IPS DF 19.7 (cell line): ENCODE results near the gene SIRT5.

ENCODE experiments used
- DNase-seq: peaks from one replicate; pipeline ENCODE4 v3.0.0-alpha.2; 2013; ENCODE audit warnings: low read depth, low spot score

Gene SIRT5

DNA sequence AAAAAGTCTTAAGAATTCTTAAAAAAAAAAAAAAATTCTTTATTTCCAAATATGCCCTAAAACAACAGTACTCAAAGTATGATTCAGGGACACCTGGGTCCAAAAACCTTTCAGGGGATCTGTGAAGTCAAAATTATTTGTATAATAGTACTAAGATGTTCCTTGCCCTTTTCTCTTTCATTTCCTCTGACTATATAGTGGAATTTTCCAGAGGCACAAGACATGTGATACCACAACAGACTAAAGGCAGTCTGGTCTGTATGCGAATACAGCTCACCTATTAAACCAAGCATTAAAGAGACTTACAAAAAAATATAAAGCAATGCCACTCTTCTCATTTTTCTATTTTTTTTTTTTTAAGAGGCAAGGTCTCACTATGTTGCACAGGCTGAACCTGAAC is 56.1 kb downstream of the SIRT5 start:
- DNase-seq, result no peak

DNA sequence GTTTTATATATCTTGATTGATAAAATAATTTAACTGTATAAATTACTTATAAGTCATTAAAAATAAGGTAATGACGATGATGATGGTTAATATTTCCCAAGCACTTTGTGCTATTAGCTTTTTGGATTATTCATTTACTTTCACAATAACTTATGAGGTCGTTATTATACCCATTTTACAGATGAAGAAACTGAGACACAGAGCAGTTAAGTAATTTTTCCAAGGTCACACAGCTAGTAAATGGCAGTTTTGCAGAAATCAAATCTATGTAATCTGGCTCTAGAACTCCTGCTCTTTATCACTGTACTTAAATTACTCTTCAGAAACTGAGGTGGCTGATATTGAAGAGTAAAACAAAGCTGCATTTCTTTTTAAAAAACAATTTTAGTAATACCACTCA is 58.9 kb downstream of the SIRT5 start:
- no peak for DNase-seq

DNA sequence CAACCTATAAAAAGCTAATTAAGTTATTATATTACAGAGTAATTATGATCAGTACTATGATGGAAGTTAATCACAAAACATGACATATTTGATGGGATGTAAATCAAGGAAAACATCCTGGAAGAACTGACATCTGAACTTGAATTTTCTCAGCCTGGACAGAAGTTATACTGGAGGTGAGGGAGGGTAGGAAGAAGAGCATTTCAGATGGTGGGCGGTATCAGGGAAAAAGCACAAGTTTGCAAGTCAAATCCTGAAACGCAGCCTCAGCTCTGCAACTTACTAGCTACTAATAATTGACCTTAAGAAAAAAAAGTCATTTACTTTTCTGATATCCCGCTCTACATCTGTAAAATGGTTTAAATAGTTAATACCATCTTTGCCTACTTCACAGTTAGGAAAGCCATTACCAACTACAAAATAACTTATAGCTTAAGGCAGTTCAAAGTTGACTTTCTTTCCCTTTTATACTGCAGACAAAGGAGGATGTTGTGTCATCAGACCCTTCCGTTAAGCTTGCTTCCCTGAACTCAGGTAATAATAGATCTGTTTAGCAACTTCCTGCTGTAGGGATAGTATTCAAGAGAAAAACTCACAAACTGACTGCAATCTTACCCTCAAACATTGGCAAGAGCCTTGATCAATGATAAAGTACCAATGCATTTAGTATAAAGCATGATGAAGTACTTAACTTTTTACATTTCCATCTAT is 61.7 kb downstream of the SIRT5 start:
- DNase-seq, result no peak

- no peak for DNase-seq
Observed at GRCh38 chr6:13638014-13638413, 63.6 kb downstream of the SIRT5 start.

DNA sequence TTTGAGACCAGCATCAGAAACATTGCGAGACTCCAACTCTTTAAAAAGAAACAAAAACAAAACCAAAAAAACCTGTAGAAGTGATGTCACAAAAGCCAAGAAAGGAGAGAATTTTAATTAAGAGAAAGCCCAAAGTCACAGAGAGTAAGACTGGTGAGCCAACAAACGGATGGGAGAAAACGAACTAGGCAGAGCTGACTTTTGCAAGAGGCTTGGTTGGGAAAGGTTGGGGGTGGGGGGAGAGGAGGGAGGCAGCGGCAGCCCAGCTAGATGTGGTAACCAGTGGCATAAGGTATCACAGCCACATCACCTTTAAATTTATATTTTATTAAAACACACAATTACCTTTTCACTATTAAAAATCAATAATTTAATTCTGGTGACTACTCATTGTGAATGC is 64.2 kb downstream of the SIRT5 start:
- DNase-seq, result no peak

GRCh38 chr6:13641315-13641714 is 66.9 kb downstream of the SIRT5 start:
- no peak for DNase-seq

DNA sequence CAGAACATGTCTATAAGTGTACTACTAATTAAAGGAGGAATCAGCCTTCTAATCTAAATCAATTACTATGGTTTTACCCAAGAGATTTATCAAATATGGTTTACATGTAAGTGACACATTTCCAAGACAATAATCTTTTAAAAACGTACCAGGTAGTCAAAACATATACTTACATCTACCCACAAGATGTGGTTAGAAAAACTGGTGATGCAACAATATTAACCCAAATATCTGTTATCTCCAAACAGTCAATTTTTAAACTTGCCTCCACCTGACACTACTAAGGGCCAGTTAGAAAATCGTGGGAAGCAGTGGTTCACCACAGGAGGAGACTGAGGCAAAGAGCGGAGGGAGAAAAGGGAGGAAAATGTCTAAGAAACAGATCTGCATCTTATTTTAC is 68.7 kb downstream of the SIRT5 start:
- DNase-seq, result no peak

- DNase-seq, result no peak
Observed at GRCh38 chr6:13648850-13649249, 74.4 kb downstream of the SIRT5 start.

- DNase-seq, result no peak
Observed at GRCh38 chr6:13649393-13649792, 75.0 kb downstream of the SIRT5 start.

DNA sequence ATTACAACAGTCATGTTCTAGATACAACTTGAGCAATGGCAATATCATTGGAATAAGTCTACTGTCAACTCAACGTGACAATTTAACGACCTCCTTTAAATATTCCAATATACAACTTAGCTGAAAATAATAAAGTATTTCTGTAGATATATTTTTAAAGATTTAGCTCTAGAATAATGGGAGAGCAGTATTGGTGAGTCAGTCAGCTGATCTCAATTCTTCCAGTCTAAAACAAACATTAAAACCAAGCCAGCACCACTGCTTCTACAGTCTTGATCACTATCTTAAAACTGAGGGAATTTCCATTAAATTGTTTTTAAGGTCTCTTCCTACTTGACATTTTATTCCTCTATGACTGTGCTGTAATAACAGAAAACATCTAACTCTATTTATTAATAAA is 78.9 kb downstream of the SIRT5 start:
- DNase-seq, result no peak

DNA sequence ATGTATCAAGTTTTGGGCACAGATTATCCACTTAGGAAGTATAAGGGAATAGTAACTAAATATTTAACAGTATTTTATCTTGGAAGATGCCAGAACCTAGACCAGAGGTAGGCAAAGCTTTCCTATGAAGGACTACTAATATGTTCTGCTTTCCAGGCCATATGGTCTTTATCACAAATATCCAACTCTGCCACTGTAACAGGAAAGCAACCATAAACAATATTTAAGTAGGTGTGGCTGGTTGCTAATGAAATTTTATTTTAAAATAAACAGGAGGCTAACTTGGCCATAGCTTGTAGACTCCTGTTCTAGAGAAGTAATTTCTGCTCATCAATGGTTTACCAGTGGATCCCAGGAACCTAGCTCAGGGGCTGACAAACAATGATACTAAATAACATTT is 80.1 kb downstream of the SIRT5 start:
- no peak for DNase-seq

DNA sequence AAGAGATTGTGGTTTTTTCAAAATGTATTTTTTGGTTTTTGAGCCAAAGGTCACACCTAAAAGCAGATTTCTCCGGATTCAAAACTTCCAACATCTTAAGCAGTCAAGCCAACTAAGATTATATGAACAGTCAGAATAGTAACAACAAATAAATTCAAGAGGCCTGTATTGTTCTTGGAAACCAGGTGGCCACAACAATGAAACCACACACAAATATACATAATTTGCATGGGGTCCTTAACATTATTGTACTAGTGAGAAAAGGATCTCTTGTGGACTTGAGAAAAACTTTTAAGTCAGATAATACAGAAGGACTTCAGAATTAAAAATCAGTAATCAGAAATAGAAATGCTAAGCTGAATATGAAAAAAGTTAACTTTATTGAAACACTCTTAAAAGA is 81.3 kb downstream of the SIRT5 start:
- no peak for DNase-seq

DNA sequence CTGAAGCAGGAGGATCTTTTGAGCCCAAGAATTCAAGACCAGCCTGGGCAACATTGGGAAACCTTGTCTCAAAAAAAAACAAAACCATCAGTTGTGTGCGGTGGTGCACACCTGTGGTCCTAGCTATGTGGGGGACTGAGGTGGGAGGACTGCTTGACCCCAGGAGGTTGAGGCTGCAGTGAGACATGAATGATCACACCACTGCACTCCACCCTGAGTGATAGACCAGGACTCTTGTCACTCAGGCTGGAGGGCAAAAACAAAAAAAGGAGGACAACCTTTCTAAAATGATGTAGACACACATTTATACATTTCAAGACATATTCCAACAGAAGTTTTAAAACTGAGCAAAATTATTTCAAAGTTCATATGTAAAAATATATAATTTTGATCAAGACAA is 85.9 kb downstream of the SIRT5 start:
- no peak for DNase-seq

- DNase-seq, result no peak
Observed at GRCh38 chr6:13660893-13661292, 86.5 kb downstream of the SIRT5 start.

- DNase-seq, result no peak
Observed at GRCh38 chr6:13661647-13662046, 87.2 kb downstream of the SIRT5 start.

DNA sequence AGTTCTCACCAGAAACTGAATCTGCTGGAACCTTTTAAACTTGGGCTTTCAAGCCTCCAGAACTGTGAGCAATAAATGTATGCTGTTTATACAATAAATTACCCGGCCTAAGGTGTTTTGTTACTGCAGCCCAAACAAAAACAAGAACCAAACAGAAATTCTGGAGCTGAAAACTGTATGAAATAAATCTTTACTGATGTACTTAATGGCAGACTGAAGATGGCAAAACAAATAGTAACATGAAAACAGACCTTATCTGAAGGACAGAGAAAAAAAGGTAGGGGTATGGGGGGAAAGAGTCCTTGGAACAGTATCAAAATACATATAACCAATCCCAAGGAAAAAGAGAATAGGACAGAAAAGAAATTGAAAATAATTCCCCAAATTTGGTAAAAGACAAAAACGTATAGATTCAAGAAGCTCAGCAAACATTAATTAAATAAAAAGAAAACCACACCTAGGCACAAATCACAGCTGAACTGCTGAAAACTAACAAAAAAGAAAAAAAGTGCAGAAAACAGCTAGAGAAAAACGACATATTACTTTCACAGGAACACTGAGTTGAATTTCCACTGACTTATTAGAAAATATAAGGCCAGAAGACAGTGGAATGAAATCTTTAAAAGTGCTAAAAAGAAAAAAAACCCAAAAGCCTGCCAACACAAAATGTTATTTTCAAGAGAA is 88.4 kb downstream of the SIRT5 start:
- no peak for DNase-seq

DNA sequence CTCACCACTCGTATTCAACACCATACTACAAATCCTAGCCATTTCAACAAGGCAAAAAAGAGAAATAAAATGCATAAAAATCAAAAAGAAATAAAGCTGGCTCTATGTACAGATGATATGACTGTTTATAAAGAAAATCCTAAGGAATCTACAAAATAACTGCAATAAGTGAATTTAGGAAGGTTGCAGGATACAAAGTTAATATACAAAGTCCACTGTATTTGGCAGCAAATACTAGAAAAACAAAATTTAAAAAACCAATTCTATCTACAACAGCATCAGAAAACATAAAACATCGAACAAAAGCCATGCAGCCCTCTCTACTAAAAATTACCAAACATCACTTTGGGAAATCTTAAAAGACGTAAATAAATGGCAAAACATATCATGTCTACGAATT is 89.6 kb downstream of the SIRT5 start:
- no peak for DNase-seq
